NCI-H2171 (cell line): ENCODE measurements around the gene CASP6.
"Not testable (repeated sequence)": the region's sequence is repeated elsewhere in the genome, so short reads cannot be mapped to it uniquely, and the experiment has no call there.

Experiments
- DNase-seq: peaks from one replicate; lab custom pipeline; 2025; lab: John Stamatoyannopoulos, UW

The CASP6 gene

DNA sequence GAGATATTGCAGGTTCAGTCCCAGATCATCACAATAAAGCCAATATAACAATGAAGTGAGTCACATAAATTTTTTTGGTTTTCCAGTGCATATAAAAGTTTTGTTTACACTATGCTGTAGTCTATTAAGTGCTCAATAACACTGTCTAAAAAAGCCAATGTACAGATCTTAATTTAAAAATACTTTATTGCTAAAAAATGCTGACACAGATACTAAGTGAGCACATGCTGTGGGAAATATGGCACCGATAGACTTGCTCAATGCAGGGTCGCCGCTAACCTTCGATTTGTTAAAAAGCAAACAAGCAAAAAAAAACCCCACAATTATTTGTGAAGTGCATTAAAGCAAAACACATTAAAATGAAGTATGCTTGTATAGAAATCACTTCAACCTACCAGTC is 16.4 kb upstream of the CASP6 start:
- DNase-seq, result no peak

GRCh38 chr4:109718759-109719158 is 15.5 kb upstream of the CASP6 start:
- DNase-seq, result no peak

DNA sequence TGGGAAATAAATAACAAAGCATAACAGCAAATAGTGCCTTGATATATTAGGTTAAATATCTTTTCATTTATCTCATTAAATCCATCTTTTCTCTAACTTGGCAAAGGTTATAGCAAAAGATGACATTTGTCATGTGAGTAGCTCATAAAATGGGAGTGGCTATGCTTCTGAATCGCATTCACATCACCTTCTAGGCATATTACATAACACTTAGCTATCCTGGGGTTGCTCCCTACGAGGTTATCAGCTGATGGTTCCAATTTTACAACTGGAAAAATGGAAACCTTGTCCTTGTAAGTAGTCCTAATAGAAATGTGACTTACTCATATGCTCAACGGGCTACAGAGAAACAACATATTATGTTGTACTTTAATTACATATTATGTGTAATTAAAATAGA is 10.3 kb upstream of the CASP6 start:
- no peak for DNase-seq

DNA sequence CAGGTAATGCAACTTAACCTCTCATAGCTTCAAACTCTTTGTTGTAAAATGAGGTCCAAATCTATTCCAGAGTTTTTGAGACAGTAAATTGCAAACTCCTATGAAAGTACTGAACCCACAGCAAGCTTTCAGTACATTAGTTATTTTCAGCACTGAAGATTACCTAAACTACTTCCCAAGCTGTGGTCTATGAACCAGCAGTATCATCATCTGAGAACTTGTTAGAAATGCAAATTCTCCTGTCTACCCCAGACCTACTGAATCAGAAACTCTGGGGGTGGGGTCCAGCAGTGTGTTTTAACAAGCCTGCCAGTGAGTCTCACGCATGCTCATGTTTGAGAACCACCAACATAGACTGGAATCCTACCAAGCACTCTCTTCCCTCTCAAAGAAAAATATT is 5.7 kb upstream of the CASP6 start:
- no peak for DNase-seq

GRCh38 chr4:109708435-109708834 is 5.2 kb upstream of the CASP6 start:
- DNase-seq, result no peak

- DNase-seq, result no peak
These were observed 568 bp upstream of the CASP6 start for GRCh38 chr4:109703664-109704361.

DNA sequence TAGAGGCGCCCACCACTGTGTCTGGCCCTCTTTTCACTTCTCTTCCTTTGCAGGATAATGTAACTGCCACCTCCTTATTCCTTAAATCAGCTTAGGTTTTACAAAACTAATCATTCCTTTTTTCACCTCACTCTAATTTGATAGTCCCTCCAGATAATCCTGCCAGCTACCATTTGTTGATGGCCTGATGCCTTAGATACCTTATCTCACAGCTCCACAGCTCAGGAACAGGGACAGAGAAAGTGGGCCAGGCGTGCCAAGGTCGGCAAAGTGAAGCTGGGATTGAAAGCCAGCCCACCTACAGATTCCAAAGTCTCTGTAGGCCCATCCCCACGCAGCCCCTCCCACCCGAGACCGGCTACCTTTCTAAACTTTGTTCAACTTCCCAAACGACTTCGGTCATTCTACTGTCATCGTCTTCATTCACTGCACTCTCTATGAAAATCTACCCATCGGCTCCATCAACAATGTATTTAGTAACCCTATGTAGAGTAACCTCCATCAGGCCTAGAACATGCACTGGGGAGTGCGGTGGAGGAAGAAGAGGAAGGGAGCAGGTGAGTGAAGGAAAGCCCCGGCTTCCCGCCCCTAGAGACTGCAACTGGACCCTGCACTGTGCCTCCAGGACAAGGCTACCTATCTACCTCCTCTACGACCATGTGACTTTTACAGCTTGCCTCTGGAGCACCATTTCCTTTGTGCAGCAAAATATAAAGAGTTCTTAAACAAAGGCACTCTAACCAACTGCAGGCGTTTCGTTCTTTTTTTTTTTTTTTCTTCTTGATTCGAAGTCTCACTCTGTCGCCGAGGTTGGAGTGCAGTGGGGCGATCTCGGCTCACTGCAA is 1.5 kb downstream of the CASP6 start:
- DNase-seq, result no peak

DNA sequence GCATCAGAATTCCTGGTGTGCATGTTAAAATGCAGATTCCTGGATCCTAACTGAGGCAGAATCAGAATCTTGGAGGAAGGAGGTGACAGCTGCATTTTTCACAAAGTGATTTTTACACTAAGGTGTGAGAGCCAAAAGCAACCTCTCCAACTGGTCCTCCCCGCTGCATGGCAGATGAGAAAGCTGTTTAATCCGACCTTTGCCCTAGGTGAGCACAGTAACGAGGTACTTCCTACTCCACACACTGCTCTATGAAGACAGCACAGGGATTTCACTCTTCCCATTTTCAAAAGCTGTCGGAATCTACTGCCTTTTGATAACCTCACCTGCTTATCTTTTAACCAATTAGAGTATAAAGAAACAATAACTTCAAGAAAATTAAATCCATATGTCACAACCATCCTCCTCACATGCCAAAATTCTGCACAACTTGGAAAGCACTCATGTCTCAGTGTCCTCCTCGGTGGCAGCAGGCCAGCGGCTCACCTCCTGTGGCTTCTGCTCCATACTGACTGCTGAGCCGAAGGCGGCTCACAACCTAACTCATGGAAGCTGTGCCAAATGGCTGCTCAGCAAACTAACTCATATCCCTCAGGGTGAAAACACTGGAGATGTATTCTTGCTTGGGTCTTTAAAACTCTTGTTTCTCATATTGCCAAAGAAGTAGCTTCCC is 3.6 kb downstream of the CASP6 start:
- no peak for DNase-seq

DNA sequence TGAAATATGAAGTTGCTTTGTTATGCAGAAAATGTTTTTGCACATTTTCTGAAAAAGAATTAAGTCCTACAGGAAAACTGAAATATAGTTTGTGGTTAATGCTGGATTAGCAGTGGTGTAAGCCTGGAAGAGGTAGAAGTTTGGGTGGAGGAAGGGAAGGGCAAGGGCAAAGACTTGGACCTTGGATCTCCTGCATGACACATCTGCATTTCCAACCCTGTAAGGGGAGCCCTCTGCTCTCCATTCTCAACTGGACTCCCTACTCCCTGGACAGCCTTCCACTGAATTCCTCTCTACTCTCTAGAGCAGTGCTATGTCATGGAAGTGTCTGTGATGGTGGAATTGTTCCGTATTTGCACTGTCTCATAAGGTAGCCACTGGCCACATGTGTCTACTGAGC is 4.6 kb downstream of the CASP6 start:
- no peak for DNase-seq

DNA sequence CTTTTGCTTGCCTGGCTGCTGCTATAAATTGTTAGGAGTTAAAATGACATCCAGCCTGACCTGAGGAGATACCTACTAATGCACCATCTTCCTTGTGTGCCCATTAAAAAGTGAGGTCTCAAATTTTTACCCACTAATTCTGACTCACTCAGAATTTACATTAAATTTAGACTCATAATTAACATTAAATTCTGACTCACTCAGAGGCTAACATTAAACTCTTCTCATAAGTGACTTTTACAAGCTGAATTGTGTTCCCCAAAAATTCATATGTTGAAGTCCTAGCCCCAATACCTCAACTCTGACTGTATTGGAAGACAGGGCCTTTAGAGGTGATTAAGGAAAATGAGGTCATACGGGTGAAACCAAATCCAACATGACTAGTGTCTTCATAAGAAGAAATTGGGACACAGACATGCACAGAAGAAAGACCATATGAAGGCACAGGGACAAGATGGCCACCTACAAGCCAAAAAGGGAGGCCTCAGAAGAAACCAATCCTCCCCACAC is 11.8 kb downstream of the CASP6 start:
- no peak for DNase-seq

DNA sequence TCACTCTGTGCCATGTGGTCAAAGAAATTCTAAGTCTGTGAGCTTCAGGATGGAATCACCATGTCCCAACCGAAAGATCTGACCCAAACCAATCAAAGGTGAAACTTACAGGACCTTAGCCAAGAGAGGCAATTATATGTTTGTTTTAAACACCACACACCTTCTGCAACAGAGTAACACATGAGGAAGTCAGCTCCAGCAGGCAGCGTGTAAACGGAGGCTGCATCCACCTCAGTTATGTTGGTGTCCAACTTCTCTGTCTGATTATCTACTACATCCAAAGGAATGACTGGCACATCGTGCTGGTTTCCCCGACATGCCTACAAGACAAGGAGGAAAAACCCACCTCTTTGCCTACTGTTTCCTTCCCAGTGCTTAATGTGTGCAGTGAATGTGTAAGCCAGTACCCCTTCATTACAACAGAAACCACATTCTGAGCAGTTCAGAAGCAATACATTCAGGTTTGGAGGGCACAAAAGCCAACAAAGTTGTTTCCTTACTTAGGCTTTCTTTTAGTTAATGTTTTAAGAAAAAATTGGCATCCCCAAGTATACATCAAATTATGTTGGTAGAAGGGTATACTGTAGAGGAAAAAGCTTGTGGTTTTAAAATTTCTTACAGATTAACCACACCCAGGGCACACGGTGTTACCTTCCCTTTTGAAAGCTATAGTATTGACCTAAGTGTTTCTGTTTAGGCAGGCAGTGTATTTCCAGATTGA is 12.4 kb downstream of the CASP6 start:
- DNase-seq, result no peak

DNA sequence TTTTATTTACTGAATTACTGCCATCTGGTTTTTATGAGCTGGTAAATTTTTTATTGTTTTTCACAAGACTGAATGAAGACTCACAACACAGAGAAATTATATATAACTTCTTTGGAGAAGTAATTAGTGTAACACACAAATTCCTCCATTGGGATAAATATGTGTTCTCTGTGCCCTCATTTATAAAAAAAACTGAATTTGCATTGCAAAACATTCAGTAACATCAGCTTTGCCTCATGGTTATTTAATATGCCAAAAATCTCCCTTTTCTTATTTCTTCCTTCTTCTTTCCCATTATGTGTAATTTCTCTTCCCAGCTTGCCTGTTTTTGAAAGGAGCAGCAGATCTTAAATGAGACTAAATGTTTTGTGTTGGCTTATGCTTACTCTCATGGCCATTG is 18.5 kb downstream of the CASP6 start:
- DNase-seq, result no peak

- no peak for DNase-seq
These were observed 19.5 kb downstream of the CASP6 start for GRCh38 chr4:109683621-109684253.

DNA sequence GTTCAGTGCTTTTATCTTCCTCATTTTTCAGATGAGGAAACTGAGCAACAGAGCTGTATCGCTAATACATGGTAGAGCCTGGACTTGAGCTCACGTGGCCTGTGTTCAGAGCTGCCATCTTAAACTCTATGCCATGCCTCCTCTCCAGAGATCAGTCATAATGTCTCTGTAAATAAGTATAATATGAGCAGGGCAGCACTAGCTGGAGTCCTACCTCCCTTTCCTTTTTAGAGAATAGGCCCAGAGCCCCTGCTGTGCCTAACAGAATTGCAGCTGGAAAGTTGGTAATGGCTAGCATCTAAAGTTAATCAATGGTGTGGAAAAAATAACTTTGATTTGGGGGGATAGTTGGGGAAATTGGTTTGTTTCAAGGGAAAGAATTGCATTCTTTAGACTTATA is 20.4 kb downstream of the CASP6 start:
- no peak for DNase-seq

GRCh38 chr4:109678925-109679324 is 24.3 kb downstream of the CASP6 start:
- not testable (repeated sequence) for DNase-seq

- not testable (repeated sequence) for DNase-seq
These were observed 24.8 kb downstream of the CASP6 start for GRCh38 chr4:109678472-109678871.

- DNase-seq, result no peak
These were observed 26.4 kb downstream of the CASP6 start for GRCh38 chr4:109676886-109677285.

DNA sequence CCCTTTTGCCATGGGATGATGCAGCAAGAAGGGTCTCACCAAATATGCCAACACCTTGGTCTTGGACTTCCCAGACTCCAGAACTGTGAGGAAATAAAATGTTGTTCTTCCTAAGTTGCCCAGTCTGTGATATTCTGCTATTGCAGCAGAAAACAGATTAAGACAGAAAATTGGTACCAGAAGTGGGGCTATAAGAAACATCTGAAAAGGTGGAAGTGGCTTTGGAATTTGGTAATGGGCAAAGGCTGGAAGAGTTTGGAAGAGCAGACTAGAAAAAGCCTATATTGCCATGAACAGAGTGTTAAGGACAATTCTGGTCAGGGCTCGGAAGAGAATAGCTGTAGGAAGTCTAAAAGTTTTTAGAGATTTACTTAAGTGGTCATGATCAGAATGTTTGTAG is 27.4 kb downstream of the CASP6 start:
- no peak for DNase-seq

DNA sequence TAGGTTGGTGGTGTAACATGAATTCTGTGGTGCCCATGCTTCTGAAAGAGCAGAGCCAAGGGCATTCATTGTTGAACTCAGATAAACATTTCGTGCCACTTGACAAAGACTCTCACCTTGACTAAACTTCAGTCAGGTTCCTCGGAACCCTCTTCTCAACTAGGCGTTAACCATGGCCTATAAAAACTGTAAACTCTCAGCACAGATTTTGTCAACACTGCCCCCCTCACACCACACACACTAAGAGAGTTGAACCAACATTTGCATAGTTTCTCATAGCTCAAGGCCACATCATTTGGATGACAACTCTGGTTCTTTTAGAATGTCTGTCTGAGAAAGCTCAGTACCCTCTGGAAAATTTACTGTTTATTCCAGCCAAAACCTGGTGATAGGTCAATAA is 28.1 kb downstream of the CASP6 start:
- DNase-seq, result no peak

GRCh38 chr4:109673303-109673702 is 29.9 kb downstream of the CASP6 start:
- no peak for DNase-seq

GRCh38 chr4:109672169-109672930 is 30.9 kb downstream of the CASP6 start:
- no peak for DNase-seq
